ENCODE data around the gene RNF187. TPM values are rescaled to one million over a fixed set of nuclear protein-coding genes. Genes with fewer than 3 reads are reported as not detected.
"Not testable (repeated sequence)": the region's sequence is repeated elsewhere in the genome, so short reads cannot be mapped to it uniquely, and the experiment has no call there.

Gene RNF187
- polyA plus RNA-seq, 4 donors, result 77.5 to 102 (median 89.7) TPM

GRCh38 chr1:228459091-228459993 is 27.8 kb upstream of the RNF187 start:
- peak in 1 of 4 donors; percentile 48 for DNase-seq (ENCODE audit: low read depth in 4 of 4, low spot score in 3 of 4)

- DNase-seq (ENCODE audit: low read depth in 4 of 4, low spot score in 3 of 4), result no peak
These were observed 26.4 kb upstream of the RNF187 start for GRCh38 chr1:228460821-228461220.

GRCh38 chr1:228462560-228462959 is 24.6 kb upstream of the RNF187 start:
- no peak for DNase-seq (ENCODE audit: low read depth in 4 of 4, low spot score in 3 of 4)

GRCh38 chr1:228463009-228463558 is 24.1 kb upstream of the RNF187 start:
- DNase-seq (ENCODE audit: low read depth in 4 of 4, low spot score in 3 of 4), result no peak

GRCh38 chr1:228463559-228464455 is 23.4 kb upstream of the RNF187 start:
- DNase-seq (ENCODE audit: low read depth in 4 of 4, low spot score in 3 of 4), result no peak

- peak in 2 of 4 donors; percentile 63 to 82 for DNase-seq (ENCODE audit: low read depth in 4 of 4, low spot score in 3 of 4)
These were observed 22.6 kb upstream of the RNF187 start for GRCh38 chr1:228464487-228464983.

- no peak for DNase-seq (ENCODE audit: low read depth in 4 of 4, low spot score in 3 of 4)
These were observed 22.0 kb upstream of the RNF187 start for GRCh38 chr1:228465141-228465540.

- DNase-seq (ENCODE audit: low read depth in 4 of 4, low spot score in 3 of 4), result no peak
These were observed 21.5 kb upstream of the RNF187 start for GRCh38 chr1:228465571-228466146.

GRCh38 chr1:228468188-228468587 is 19.0 kb upstream of the RNF187 start:
- DNase-seq (ENCODE audit: low read depth in 4 of 4, low spot score in 3 of 4), result not testable (repeated sequence)

GRCh38 chr1:228469413-228470162 is 17.6 kb upstream of the RNF187 start:
- DNase-seq (ENCODE audit: low read depth in 4 of 4, low spot score in 3 of 4), result no peak

- no peak for DNase-seq (ENCODE audit: low read depth in 4 of 4, low spot score in 3 of 4)
These were observed 15.9 kb upstream of the RNF187 start for GRCh38 chr1:228471154-228471761.

GRCh38 chr1:228471762-228472398 is 15.3 kb upstream of the RNF187 start:
- no peak for DNase-seq (ENCODE audit: low read depth in 4 of 4, low spot score in 3 of 4)

- no peak for DNase-seq (ENCODE audit: low read depth in 4 of 4, low spot score in 3 of 4)
These were observed 14.5 kb upstream of the RNF187 start for GRCh38 chr1:228472655-228473054.

GRCh38 chr1:228474507-228474906 is 12.7 kb upstream of the RNF187 start:
- DNase-seq (ENCODE audit: low read depth in 4 of 4, low spot score in 3 of 4), result no peak

- no peak for DNase-seq (ENCODE audit: low read depth in 4 of 4, low spot score in 3 of 4)
These were observed 11.4 kb upstream of the RNF187 start for GRCh38 chr1:228475812-228476211.

- DNase-seq (ENCODE audit: low read depth in 4 of 4, low spot score in 3 of 4), result no peak
These were observed 9.9 kb upstream of the RNF187 start for GRCh38 chr1:228477263-228477662.

- no peak for DNase-seq (ENCODE audit: low read depth in 4 of 4, low spot score in 3 of 4)
These were observed 8.9 kb upstream of the RNF187 start for GRCh38 chr1:228478326-228478725.

GRCh38 chr1:228478912-228479711 is 8.1 kb upstream of the RNF187 start:
- DNase-seq (ENCODE audit: low read depth in 4 of 4, low spot score in 3 of 4), result no peak
